CD14-positive monocyte (primary cell): Measurements from ENCODE around the gene SLC22A31. TPM values are rescaled to one million over a fixed set of nuclear protein-coding genes. Genes with fewer than 3 reads are reported as not detected.

Source experiments
- DNase-seq, 3 donors: peaks; one replicate each; pipeline ENCODE4 v3.0.0-alpha.2; 2011 to 2022
- H2AFZ ChIP-seq: 2 replicates; pipeline ENCODE4 v1.6.0; 2012; ENCODE audit warnings: mild to moderate bottlenecking, low read depth, low read length, inconsistent platforms; ENCODE audit not compliant: insufficient read depth, poor library complexity, severe bottlenecking
- H3K27ac ChIP-seq, 2 donors: 1 replicate in 1 of 2; 2 replicates in 1 of 2; pipeline ENCODE4 v1.5.1; 2012 to 2013; ENCODE audit warnings: low read length in 2 of 2, control low read depth in 1 of 2, inconsistent platforms in 1 of 2, low read depth in 1 of 2, mild to moderate bottlenecking in 1 of 2
- H3K27me3 ChIP-seq, 2 donors: one replicate each; pipeline versions ENCODE4 v1.6.0 to v1.6.1; 2011 to 2013; ENCODE audit warnings: low read length in 2 of 2; ENCODE audit not compliant: control insufficient read depth in 2 of 2, insufficient read depth in 2 of 2
- H3K36me3 ChIP-seq, 2 donors: replicated peaks in 1 of 2; 1 replicate in 1 of 2; 2 replicates in 1 of 2; pipeline versions ENCODE4 v1.5.1 to v1.6.1; 2012 to 2013; ENCODE audit warnings: low read length in 2 of 2, control low read depth in 1 of 2, inconsistent platforms in 1 of 2, mild to moderate bottlenecking in 1 of 2; ENCODE audit not compliant: insufficient read depth in 2 of 2, control insufficient read depth in 1 of 2
- H3K4me1 ChIP-seq, 2 donors: 1 replicate in 1 of 2; 2 replicates in 1 of 2; pipeline versions ENCODE4 v1.5.1 to v1.6.1; 2012 to 2013; ENCODE audit warnings: low read length in 2 of 2, control low read depth in 1 of 2, inconsistent platforms in 1 of 2, mild to moderate bottlenecking in 1 of 2, moderate library complexity in 1 of 2; ENCODE audit not compliant: insufficient read depth in 2 of 2, control insufficient read depth in 1 of 2
- H3K4me2 ChIP-seq: replicated peaks from 2 replicates; pipeline ENCODE3; 2012; ENCODE audit warnings: low read length, moderate library complexity, mild to moderate bottlenecking; ENCODE audit not compliant: poor library complexity, severe bottlenecking; ENCODE audit errors: extremely low read depth
- H3K4me3 ChIP-seq, 3 experiments: fragments of 200-600 bp in 1 of 3; sonication (generic) in 1 of 3; replicated peaks in 1 of 3; 1 replicate in 2 of 3; 2 replicates in 1 of 3; pipeline ENCODE4 v1.5.1; 2011 to 2013; ENCODE audit warnings: low read length in 3 of 3, mild to moderate bottlenecking in 3 of 3, control low read depth in 2 of 3, low read depth in 2 of 3, inconsistent platforms in 1 of 3, moderate library complexity in 1 of 3
- H3K79me2 ChIP-seq: 2 replicates; pipeline ENCODE4 v1.6.0; 2012; ENCODE audit warnings: mild to moderate bottlenecking, control low read depth, inconsistent platforms, low read length, moderate library complexity; ENCODE audit not compliant: insufficient read depth
- H3K9ac ChIP-seq: 2 replicates; pipeline ENCODE4 v1.6.0; 2017; ENCODE audit warnings: low read length, mild to moderate bottlenecking; ENCODE audit not compliant: insufficient read depth, poor library complexity, severe bottlenecking
- H3K9me3 ChIP-seq, 2 donors: replicated peaks in 1 of 2; 1 replicate in 1 of 2; 2 replicates in 1 of 2; pipeline versions ENCODE4 v1.5.1 to v1.6.1; 2012 to 2013; ENCODE audit warnings: low read length in 2 of 2, control low read depth in 1 of 2; ENCODE audit not compliant: control insufficient read depth in 1 of 2, insufficient read depth in 1 of 2
- H4K20me1 ChIP-seq: 2 replicates; pipeline ENCODE4 v1.6.0; 2012; ENCODE audit warnings: mild to moderate bottlenecking, low read length, control low read depth, moderate library complexity; ENCODE audit not compliant: insufficient read depth
- H3K27ac Mint-ChIP-seq, 7 donors: one replicate each; pipeline ENCODE4 v1.8.0; 2020; ENCODE audit warnings: mild to moderate bottlenecking in 7 of 7, mixed read lengths in 7 of 7, moderate library complexity in 6 of 7, inconsistent platforms in 2 of 7
- H3K27me3 Mint-ChIP-seq, 3 donors: one replicate each; pipeline ENCODE4 v1.8.0; 2021 to 2022; ENCODE audit warnings: low read depth in 3 of 3, mild to moderate bottlenecking in 3 of 3, mixed read lengths in 3 of 3, moderate library complexity in 3 of 3, inconsistent platforms in 1 of 3
- H3K36me3 Mint-ChIP-seq, 2 donors: one replicate each; pipeline ENCODE4 v1.8.0; 2020; ENCODE audit warnings: mixed read lengths in 2 of 2, inconsistent platforms in 1 of 2, mild to moderate bottlenecking in 1 of 2
- H3K4me1 Mint-ChIP-seq: one replicate; pipeline ENCODE4 v1.8.0; 2020; ENCODE audit warnings: mild to moderate bottlenecking, mixed read lengths
- H3K4me3 Mint-ChIP-seq, 2 donors: one replicate each; pipeline ENCODE4 v1.8.0; 2020; ENCODE audit warnings: mild to moderate bottlenecking in 2 of 2, mixed read lengths in 2 of 2, moderate library complexity in 1 of 2
- H3K9me3 Mint-ChIP-seq, 7 donors: one replicate each; pipeline ENCODE4 v1.8.0; 2020 to 2022; ENCODE audit warnings: mixed read lengths in 7 of 7, mild to moderate bottlenecking in 6 of 7, moderate library complexity in 6 of 7, inconsistent platforms in 2 of 7
- WGBS: methylation state at CpG from one replicate; pipeline ENCODE4 v1.1.5; 2013; ENCODE audit warnings: missing lambda C conversion rate; ENCODE audit not compliant: insufficient coverage; 5-methylcytosine and 5-hydroxymethylcytosine counted together
- intact Hi-C, 2 donors: fragments of 100-400 bp; cut with micrococcal nuclease; formaldehyde crosslinking; loops; one replicate each; pipeline versions ENCODE4 v1.15.0 to v1.15.1; 2023
- polyA plus RNA-seq, 3 donors: library from polyadenylated mRNA; depleted of rRNA in 1 of 3; unstranded in 2 of 3; stranded (reverse) in 1 of 3; fragments of 300-500 nt in 2 of 3; fragments of >200 nt in 1 of 3; fragmentation: Illumina TruSeq in 2 of 3; gene quantifications; 1 replicate in 2 of 3; 2 replicates in 1 of 3; pipeline ENCODE4 v1.2.3, GENCODE V29; 2012 to 2021
- TF ChIP-seq, protein P1 (sequence below): fragments of 200-600 bp; IDR thresholded peaks from one replicate; pipeline ENCODE4 v1.8.0; 2022; ENCODE audit warnings: antibody characterized with exemption, mild to moderate bottlenecking

The SLC22A31 gene
- polyA plus RNA-seq, 3 donors, result 0.29 TPM; not detected in 2

DNA sequence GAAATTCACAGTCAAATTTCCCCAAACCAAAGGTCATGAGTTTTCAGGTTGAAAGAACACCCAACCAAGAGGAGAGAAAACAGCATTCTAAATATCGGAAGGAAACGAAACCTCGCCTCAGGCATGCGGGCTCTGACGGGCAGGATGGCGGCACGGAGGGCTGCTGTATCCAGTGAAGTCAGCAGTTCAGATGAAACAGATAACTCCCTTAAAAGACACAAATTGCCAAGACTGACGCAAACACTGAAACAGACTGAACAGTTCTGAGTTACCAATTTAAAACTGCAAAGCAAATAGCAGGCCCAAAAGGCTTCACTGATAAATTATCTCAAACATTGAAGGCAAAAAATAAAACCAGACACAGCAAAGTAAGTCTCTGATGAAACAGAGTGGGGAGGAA, 49.4 kb downstream of the SLC22A31 start:
- H3K4me2 ChIP-seq, result no peak overlapping the region
- no peaks in the 10 kb centered on the region for H3K4me1 ChIP-seq
- TF ChIP-seq, protein P1, sequence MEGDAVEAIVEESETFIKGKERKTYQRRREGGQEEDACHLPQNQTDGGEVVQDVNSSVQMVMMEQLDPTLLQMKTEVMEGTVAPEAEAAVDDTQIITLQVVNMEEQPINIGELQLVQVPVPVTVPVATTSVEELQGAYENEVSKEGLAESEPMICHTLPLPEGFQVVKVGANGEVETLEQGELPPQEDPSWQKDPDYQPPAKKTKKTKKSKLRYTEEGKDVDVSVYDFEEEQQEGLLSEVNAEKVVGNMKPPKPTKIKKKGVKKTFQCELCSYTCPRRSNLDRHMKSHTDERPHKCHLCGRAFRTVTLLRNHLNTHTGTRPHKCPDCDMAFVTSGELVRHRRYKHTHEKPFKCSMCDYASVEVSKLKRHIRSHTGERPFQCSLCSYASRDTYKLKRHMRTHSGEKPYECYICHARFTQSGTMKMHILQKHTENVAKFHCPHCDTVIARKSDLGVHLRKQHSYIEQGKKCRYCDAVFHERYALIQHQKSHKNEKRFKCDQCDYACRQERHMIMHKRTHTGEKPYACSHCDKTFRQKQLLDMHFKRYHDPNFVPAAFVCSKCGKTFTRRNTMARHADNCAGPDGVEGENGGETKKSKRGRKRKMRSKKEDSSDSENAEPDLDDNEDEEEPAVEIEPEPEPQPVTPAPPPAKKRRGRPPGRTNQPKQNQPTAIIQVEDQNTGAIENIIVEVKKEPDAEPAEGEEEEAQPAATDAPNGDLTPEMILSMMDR, result no peak
- Mint-ChIP-seq H3K27ac (peak overlapping the region in 1 of 7 donors; percentile 2), H3K9me3 (peaks cover 6 to 30% (median 22%) of the 10 kb centered on the region in 7 donors), H3K27me3 (peaks cover 4 to 15% (median 10%) of the 10 kb centered on the region in 3 donors), H3K36me3 (peaks cover 52 to 63% of the 10 kb centered on the region in 2 donors), H3K4me3 (no peak overlapping the region), H3K4me1 (peaks cover 8% of the 10 kb centered on the region)
- WGBS, result 95% methylated on average over 7 of the region's 8 CpGs
- no peak overlapping the region for H3K9ac ChIP-seq
- H3K27me3 ChIP-seq, result no peaks in the 10 kb centered on the region
- no peaks in the 10 kb centered on the region for H4K20me1 ChIP-seq
- no peak overlapping the region for H3K4me3 ChIP-seq
- intact Hi-C loops, result no loop called here
- DNase-seq, result no peak
- no peaks in the 10 kb centered on the region for H3K79me2 ChIP-seq
- H3K9me3 ChIP-seq, result peaks cover 0 to 28% of the 10 kb centered on the region in 2 donors
- H2AFZ ChIP-seq, result no peak overlapping the region
- no peak overlapping the region for H3K27ac ChIP-seq
- H3K36me3 ChIP-seq, result peaks cover 38 to 61% of the 10 kb centered on the region in 2 donors

GRCh38 chr16:89150090-89150835, 50.1 kb downstream of the SLC22A31 start:
- Histone ChIP-seq H3K36me3 (peaks cover 45 to 68% of the 10 kb centered on the region in 2 donors), H3K27me3 (no peaks in the 10 kb centered on the region), H3K4me1 (no peaks in the 10 kb centered on the region), H3K4me2 (no peak overlapping the region), H3K27ac (no peak overlapping the region), H2AFZ (no peak overlapping the region), H3K79me2 (no peaks in the 10 kb centered on the region), H3K4me3 (no peak overlapping the region), H3K9me3 (peaks cover 0 to 32% of the 10 kb centered on the region in 2 donors), H3K9ac (no peak overlapping the region), H4K20me1 (no peaks in the 10 kb centered on the region)
- H3K27ac Mint-ChIP-seq, result peak overlapping the region in 3 of 7 donors; percentile 2 to 57 (median 37)
- peaks cover 1 to 8% (median 5%) of the 10 kb centered on the region in 3 donors for H3K27me3 Mint-ChIP-seq
- no peak for DNase-seq
- peaks cover 6 to 30% (median 22%) of the 10 kb centered on the region in 7 donors for H3K9me3 Mint-ChIP-seq
- peaks cover 55 to 71% of the 10 kb centered on the region in 2 donors for H3K36me3 Mint-ChIP-seq
- no peak overlapping the region for H3K4me3 Mint-ChIP-seq
- peaks cover 6% of the 10 kb centered on the region for H3K4me1 Mint-ChIP-seq
- intact Hi-C loops, result no loop called here
- TF ChIP-seq, protein P1, result no peak
- WGBS, result 96% methylated on average over 16 of the region's 18 CpGs
